Tongue (tissue), 2 donors: ENCODE data around the gene TSKU. TPM values are rescaled to one million over a fixed set of nuclear protein-coding genes. Genes with fewer than 3 reads are reported as not detected.

Source experiments
- DNase-seq: peaks from one replicate; pipeline ENCODE4 v3.0.0-alpha.2; 2015
- total RNA-seq: library from RNA; depleted of rRNA; stranded (reverse); fragments of >200 nt; gene quantifications from one replicate; pipeline ENCODE4 v1.2.3, GENCODE V29; 2014

TSKU gene
- total RNA-seq, 1 donor from 2014 or later = 14.6 TPM

DNA sequence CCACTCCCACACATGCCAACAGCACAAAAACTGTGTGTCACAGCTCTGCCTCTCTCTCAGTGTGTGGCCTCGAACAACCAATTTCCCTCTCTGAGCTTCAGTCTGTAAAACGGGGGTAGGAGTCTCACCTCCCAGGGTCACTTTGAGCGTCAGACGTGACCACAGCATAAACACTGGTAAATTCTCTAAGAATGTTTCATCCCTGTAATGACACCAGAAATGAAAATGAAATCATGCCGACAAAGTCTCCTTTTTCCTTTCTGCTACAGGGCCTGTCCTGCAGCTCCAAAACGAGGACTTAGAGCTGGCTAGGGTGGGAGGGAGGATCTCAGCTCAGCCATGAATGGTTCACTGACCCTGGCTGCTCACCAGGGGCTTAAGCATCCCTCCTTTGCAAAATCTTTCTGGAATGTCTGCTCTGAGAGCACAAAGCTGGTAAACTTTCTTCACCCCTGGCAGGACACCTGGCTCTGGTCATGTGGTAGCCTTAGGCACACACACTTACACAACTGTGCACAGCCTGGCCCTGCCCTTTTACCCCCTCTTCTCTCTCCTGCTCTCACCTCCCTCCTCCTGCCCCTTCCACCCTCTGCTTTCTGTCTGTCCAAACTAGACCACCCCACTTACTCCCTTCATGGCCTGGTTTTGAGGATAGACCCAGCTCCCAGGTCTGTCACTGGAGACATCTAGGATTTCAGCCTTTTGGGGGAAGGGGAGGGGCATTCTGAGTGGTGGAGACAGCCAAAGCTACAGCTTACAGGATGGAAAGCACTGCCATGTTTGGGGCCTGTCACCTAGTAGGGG is 12.3 kb upstream of the TSKU start:
- DNase-seq = peak; percentile 56

DNA sequence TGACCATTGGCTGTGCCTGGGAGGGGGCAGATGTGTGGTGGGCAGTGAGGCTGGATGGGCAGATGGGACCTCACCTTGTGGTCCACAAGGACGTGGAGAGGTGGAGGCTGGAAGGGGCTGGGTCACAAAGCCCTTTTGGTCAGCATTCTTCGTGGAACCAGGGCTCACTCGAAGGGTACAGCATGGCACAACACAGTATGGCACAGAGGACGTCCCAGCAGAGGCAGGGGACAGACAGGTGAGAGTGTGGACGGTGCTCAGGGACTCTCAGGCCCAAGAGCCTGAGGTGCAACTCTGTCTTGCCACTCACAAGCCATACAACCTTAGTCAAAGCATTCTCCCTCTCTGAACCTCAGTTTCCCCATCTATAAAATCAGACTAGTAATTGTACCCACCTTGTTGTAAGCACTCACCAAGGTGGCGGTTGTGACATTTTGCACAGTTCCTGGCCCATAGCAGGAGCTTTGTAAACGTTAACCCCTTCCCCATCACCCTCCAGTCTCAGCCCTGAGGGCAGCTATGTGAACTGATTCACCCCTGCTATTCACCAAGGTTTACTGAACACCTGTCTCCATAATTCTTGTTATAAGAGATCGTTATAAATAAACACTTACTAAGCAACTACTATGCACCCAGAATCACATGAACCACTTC is 11.6 kb upstream of the TSKU start:
- no peak for DNase-seq

DNA sequence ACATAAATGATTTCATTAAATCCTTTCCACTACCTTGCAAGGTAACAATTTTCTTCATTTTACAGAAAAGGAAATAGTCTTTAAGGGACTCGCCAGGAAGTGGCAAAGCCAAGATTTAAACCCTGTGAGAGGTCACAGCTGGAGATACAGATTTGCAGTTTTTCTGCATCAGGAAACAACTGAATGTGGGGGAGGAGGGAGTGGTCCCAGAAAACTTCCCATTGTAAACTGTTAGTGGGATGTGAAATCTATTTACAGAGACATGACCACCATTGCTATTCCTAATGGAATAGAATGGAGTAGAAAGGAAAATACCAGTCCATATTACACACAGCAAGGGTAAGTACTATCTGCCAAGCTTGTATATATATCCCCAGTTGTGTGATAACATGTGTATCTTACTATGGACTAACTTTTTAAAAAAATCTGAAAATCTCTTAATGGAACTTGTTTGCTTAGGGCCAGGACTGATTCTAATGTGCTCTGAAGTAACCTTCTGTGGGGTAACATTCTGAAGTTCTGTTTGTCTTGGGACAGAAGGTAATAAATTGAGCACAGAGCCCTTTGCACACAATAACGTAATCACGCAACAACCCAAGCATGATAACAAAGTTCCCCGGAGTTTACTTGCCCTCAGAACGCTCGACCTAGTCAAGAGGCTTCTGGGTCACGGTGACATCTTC is 10.9 kb upstream of the TSKU start:
- DNase-seq = no peak

DNA sequence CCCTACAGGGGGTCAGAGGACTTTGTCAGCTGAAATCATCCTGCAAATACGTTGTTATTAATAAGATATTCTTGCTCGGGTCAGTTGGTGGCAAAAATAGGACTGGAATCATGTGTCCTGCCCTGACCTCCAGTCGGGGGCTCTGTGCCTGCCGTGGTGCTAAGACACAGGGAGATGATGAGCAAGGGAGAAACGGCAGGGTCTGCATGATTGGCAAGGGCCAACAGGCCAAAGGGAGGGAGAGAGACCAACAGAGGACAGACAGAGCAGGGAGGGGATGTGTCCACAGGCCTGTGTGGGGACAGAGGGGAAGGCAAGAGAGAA is 10.4 kb upstream of the TSKU start:
- no peak for DNase-seq

DNA sequence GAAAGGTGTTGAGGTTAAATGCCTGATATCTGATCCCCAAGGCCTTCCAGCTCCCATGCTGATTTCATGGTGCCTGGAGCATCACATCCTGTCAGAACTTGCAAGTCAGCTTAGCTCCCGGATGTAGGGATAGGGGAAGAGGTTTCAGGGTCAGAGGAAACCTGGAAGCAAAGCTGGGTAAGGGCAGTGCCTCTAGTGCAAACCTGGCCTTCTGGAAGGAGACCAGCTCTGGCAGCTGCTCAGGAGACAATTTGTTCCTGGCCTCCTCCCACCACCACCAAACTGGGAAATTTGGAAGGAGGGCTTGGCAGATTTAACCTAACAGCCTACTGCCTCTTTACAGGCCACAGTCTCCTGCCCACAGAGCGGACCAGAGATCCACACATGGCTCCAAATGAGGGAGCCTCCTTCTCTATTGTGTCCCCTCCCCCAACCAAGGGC is 9.2 kb upstream of the TSKU start:
- DNase-seq = no peak

DNA sequence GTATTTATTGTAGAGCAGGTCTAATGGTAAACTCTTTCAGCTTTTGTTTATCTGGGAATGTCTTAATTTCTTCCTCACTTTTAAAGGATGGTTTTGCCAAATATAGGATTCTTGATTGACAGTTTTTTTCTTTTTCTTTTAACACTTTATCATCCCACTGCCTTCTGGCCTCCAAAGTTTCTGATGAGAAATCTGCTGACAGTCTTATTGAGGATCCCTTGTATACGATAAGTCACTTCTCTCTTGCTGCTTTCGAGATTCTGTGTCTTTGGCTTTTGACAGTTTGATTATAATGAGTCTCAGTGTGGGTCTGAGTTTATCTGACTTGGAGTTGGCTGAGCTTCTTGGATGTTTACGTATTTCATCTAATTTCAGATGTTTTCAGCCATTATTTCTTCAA is 6.7 kb upstream of the TSKU start:
- no peak for DNase-seq

DNA sequence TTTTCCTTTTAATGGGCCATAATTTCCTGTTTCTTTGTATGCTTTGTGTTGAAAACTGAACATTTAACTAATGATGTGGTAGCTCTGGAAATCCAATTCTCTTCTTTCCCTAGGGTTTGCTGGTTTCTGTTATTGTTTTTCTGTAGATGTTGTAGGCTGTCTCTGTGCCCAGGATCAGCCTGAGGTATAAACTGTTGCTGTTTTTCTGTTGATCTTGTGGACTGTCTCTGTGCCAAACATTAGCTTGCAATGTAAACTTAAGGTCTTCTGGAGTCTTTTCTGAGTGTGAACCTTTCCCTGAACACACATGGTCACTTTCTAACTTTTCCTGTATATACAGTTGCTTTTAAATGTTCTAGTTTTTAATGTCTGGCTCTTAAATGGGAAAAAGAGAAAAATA is 5.9 kb upstream of the TSKU start:
- DNase-seq = no peak

DNA sequence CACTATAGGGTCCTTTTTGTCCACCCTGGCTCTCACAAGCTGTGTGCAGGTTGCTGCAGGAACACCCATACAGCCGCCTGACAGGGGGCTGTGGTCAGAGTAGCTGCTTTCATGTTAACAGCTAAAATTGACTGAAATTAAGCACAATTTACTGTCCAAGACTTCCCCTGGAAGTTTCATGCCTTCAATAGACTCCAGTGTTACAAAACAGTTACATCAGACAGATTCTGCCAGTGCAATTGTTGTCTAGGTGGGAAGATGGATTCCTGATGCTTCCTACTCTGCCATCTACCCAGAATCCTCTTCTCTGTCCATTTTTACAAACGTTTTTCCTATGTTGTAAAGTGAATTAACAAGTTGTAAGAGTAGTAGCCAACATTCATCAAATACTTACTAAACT is 5.3 kb upstream of the TSKU start:
- no peak for DNase-seq

DNA sequence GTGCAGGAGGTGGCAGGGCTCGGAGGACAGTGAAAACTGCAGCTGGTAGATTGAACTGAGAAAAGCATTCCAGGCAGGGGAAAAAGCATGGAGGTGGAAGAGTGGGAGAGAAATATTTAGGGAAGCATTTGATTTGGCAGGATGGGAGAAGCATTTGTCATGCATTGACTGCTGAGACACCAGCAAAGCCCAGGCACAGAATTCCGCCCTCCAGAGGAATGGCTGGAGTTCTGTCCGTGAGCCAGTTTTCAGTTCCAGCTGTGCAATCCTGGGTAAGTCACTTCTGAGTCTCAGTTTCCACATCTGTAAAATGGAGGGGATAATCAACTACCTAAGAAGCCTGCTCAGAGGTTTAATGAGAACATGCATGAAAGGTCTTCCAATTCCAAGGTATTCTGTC is 4.3 kb upstream of the TSKU start:
- DNase-seq = no peak

DNA sequence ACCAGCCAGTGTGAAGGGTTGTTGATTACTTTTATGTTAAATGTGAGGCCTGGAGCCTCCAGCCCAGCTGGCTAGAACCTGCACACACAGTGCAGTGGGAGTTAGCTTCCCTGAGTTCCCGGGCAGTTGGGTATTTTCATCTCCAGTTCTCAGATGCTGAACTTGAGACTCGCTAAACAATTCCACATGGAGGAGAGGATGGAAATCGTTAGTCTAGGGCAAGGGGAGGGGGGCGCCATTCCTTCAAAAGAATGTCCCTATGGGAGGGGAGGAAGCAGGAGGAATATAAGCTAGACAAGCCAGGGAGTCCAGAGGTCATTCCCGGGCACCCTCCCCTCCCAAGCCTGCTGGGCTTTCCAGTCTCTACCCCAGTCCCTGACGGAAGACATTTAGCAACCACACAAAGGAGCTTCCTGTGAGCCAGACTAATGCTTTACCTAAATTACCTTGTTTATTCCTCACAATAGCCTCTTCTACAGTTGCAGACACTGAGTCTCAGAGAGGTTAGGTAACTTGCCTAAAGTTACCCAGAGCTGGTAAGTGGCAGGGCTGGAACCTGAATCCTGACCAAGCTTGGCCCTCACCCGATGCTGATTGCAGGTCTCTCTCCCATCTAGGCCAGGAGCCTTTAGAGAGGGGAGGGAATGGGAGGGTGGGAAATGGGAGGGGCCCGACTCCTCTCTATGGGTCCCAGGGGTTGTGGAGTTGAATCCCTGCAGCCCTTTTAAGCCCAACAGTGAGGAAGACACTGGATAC is 1.9 kb upstream of the TSKU start:
- peak; percentile 57 for DNase-seq

DNA sequence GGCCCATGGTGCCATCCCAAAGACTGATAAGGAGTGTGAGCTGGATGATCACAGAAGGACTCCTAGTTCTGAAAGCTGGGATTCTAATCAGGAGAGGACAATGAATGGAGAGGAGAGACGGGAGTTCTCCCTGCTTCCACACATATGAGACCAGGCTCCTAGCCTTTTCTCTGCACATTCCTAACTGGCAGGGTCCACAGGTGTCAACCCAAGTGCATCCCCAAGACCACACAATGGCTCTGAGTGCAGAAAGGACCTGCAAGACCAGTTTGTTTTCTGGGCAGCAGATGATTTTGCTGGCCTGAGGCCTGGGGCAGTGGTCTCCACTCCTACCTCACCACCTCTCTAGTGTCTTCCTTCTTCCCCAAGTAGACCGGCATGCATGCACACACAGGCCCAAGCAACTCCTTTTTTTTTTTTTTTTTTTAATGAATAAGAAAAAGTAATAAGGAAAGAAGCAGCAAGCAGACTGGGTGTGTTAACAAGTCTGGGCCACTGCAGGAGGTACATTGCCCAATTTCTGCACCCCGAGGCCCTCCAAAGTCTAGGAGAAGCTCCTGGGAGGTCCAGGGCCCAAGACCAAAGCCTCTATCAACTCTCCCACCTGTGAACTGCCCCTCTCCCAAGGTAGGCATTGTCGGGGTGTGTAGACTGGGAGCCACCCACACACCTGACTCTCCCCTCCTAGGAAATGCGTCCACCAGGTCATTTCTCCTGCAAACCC is 1.2 kb upstream of the TSKU start:
- no peak for DNase-seq

DNA sequence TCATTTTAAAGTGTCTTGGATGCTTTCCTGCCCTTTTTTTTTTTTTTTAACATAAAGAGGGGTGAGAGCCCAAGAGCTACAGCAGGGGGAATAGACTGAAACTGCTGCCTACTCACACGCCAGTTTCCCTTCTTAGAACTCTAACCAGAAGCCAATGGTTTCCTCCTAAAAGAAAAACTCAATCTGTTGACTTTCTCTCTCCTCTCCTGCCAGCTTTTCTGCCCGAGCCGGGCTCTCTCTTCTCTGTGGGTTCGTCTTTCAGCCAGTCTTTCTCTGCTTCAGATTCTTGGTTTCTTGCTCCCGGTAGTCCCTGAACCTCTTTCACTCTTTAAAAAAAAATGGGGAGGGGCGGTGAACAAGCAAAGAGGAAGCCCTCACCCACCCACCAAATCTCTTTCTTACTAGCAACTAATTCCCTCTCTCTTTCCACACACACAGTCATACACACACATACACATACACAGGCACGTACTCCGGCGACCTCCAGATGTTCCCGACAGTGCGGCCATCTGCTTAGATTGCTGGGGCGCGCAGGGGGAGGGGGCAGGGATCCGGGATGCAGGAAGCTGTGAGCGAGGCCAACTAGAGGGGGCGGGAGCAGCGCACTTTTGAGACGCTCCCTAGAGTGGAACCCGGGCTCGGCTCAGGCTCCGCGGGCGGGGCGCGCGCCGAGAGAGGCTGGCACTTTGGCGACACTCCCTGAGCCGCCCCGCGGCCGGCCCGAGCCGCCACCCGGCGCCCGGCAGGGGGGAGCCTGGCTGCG is 444 bp upstream of the TSKU start:
- DNase-seq = peak; percentile 98

DNA sequence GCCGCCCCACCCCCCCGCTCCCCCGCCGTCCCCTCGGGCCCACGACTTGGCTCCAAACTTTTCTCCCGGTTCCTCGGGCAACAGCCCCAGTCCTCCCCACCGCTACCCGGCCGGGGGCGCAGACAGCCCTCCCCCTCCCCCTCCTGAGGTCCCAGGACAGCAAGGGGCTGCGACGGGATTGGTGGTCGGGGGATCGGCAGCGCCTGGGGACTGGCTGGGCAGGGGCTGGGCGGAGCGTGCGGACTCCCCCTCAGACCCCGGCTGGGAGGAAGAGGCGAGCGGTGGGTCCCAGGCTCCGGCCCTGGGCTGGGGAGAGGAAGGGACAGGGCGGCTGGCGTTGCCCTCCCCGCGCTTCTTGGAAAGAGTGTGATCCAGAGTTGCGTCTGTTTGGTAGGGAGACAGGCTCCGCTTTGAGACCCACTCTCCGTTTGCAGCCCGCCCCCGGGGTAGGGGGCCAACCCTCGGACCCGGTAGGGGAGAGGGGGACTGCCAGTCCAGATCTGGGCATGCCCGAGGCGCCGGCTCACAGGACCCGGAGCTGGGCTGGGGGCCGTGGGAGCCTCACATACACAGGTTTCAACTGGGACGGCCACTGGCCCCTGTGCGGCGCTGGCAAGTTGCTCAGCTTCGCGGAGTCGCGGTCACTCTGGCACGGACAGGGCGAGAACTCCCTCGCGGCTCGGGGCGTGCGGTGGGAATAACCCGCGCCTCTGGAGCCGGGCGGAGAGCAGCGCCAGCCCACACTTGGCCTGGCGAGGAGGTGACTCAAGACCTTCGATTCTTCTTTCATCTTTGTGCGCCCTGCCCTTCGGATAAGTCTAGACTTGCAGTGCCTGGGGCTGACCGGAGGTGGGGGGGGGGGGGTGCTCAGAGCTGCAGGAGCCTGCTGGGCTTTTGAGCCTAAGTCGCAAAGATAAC is 999 bp downstream of the TSKU start:
- DNase-seq = peak; percentile 86

DNA sequence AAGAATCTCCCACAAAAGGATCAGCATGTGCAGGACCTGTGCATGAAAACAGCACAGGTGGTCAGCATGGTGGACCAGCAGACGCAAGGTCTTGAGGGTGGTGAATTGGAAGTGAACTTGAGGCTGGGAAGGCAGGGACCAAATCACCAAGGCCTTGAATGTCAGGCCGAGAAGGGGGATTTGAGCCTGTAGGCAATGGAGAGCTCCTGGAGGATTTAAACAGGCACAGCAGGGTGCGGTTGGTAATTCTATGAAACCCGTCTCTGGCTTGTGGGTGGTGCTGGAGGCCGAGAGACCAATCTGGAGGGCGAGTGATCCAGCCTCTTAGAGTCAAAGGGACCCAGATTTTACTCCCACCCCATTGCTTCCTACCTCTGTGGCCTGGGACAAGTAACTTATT is 2.4 kb downstream of the TSKU start:
- no peak for DNase-seq

DNA sequence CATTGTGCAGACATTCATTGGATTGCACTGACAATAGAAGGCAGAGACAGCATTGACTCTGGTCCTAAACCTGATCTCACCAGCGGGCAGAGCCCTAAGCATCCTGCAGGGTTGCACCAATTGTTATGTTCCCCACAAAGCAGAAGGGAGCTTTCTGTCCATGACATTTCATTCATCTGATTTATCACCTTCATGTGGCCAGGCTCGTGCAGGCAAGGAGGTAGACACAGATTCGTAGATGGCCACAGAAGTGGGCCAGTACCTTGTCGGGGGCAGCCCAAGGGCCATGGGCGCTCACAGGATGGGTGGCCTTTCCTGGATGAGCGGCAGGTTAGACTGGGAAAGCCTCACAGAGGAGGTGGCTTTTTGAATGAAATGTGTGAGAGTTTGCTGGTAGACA is 2.9 kb downstream of the TSKU start:
- DNase-seq = no peak

DNA sequence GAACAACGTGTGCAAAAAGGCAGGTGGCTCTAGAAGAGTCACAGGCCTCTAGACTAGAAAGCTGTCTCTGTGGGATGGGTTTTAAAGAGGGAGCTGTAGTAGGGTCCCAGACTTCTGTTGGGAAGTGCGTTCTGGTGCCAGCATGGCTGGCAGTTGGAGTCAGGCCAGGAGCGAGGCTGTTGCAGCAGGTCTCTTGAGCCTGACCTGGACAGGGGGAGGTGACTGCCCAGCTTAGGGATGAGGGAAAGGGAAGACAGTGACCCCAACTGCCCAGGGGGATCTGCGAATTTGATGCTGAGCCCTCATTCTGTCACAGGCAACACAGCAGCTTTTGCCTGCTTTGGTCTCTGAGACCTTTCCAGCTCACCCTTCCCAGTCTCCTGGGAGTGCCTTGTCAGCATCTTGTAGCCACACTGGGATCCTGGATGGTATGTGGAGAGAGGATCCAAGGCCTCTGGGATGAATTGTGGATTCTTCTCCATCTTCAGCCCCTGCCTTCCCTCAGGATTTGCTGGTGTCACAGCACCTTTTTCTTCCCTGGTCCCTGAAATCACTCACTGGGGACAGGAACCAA is 3.4 kb downstream of the TSKU start:
- DNase-seq = no peak

DNA sequence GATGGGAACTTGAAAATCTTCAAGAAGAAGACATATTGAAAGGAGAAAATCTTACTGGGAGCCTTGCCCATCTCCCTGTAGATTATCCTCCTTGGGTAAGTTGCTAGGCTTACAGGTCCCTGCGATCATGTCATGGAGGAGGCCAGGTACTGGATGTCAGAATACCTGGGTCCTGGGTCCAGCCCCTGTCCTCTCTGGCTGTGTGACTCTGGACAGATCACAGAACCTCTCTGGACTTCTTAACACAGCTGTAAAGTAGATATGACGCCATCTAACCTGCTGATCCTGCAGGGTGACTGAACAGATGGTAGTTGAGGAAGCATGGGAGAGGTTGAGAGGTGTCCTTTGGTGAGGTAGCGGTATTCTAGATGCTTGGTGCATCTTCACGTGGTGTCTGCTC is 4.1 kb downstream of the TSKU start:
- no peak for DNase-seq

DNA sequence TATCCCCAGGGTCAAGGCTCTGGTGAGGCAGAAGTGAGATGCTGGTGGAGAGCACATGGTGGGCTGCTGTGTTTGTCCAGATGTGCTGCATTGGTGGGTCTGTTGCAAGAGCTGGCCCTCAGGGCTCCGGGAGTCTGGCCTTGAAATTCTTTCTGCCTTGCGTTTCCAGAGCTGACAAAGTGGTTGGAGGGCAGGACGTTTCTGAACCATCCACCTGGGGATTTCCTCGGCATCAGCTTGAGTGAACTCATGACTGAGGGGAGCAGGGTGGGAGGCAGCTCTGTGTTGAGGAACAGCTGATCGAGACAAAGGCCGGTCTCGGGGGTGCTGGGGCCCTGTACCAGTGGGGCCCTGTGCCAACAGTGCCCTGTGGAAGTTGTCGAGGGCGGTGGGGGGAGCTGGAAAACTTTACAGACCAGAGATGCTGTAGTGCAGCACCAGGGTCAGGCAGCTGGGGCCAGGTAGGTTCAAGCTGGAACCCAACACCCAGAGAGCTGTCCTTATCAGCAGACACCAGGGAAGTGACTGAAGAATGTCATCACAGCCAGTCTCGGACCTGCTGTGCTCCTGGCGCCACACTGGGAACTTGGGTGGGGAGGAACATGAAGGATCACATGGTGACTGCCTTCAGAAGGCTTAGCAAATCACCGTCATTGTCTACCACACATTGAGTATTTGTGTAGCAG is 4.9 kb downstream of the TSKU start:
- DNase-seq = no peak
